Heart left ventricle (tissue), 13 donors: ENCODE measurements around the gene OTOP3.

Experiments
- POLR2A ChIP-seq, 2 donors: fragments of 450-650 bp; IDR thresholded peaks; one replicate each; pipeline ENCODE4 v1.6.1; 2017; ENCODE audit warnings: antibody characterized with exemption in 2 of 2, mild to moderate bottlenecking in 2 of 2, moderate library complexity in 2 of 2
- TF ChIP-seq, protein P1 (sequence below), 12 donors: fragments of 200-600 bp; sonication (generic) in 4 of 12; IDR thresholded peaks; one replicate each; pipeline versions ENCODE4 v1.5.0 to v1.8.0; 2018 to 2022; ENCODE audit warnings: antibody characterized with exemption in 12 of 12, mild to moderate bottlenecking in 5 of 12
- donor health status: ischemic (EF 13 %, LVEDD 7.1; RV severe dilation, severe dysfunction).
- donor health status: DM: no; HTN: yes; CAD: no.
- donor health status: DM: no; HTN: no; CAD: no.
- donor health status: ischemic (EF 25% LVEDD 6.9; RV normal size, moderate dysfunction).
- donor health status: ischemic (EF 25% LVEDD 5.7; RV mildly dilated, moderate dysfunction).
- donor health status: ischemic (EF 35%, LVEDD 5.7; RV mildly dilated, moderate dysfunction).
- donor health status: nonischemic (EF 11% LVEDD 7.7; RV severe dilation, severe dysfunction).
- donor health status: DM: yes; HTN: yes; CAD: no.
- donor health status: PGD.
- donor health status: ischemic (EF 29% LVEDD 5.4; RV normal size, mild dysfunction).
- donor health status: nonischemic (EF 23%, LVEDD 6.1; RV moderate dilation, normal function).

- TF ChIP-seq POLR2A (IDR thresholded peaks at IDR 0.05) = no peak
- TF ChIP-seq, protein P1, sequence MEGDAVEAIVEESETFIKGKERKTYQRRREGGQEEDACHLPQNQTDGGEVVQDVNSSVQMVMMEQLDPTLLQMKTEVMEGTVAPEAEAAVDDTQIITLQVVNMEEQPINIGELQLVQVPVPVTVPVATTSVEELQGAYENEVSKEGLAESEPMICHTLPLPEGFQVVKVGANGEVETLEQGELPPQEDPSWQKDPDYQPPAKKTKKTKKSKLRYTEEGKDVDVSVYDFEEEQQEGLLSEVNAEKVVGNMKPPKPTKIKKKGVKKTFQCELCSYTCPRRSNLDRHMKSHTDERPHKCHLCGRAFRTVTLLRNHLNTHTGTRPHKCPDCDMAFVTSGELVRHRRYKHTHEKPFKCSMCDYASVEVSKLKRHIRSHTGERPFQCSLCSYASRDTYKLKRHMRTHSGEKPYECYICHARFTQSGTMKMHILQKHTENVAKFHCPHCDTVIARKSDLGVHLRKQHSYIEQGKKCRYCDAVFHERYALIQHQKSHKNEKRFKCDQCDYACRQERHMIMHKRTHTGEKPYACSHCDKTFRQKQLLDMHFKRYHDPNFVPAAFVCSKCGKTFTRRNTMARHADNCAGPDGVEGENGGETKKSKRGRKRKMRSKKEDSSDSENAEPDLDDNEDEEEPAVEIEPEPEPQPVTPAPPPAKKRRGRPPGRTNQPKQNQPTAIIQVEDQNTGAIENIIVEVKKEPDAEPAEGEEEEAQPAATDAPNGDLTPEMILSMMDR (IDR thresholded peaks at IDR 0.05) = no peak
Observed at GRCh38 chr17:74990581-74991105, 54.9 kb downstream of the OTOP3 start.
